ENCODE results near the gene XXYLT1. TPM values are rescaled to one million over a fixed set of nuclear protein-coding genes. Genes with fewer than 3 reads are reported as not detected.

XXYLT1 gene
- total and polyA plus RNA-seq, 2 of the 8 experiments (the other 6 are each of a cell fraction or from before 2014, with no cell fraction given): 18.9 to 23.8 TPM

DNA sequence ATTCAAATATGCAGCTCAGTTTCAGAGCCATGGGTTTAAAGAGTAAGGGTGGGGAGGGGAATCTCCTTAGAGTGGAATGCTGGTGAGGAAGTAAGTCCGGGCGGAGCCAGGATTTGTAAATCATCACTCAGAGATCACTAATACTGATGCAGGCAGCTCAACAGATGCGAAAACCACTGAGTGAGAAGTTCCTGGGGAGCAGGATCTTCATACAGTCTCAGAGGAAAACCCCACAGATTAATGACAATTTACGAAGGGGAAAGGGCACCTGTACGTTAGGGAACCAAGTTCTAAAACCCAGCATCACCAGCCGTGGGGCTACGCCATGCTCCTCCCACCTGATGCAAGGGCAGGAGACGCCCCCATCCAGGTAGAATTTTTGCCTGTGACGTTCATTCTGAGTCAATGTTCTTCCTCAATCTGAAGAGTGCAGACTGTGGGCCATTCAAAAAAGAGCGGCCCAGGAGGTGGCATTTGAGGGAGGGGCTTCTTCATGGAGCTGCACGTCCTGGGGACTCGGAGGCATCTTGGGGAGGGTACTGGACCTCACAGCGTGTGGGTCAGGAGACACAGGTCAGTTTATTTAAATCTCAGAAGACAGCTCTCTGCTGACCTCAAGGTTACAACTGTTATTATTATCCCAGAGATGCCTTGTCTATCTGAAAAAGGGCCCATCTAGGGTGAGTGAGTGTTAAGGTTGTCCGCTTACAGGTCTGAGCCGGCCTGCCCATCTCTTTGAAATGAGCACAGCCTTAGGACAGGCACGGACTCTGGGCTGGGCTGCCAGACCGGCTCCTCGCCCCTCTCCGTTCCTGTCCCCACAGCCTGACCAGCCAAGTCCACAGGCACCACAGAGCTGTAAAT is 228.0 kb downstream of the XXYLT1 start:
- DNase-seq (ENCODE audit: low read depth in 1 of 2, low spot score in 2 of 2) (peak in 1 of 2 experiments; percentile 48), FAIRE-seq (no peak)
- ChIA-PET CTCF (ENCODE audit: partially characterized antibody) (interaction anchor here (0.8 to 2.5 kb wide), 14 partner anchors 13 to 360 kb away, joined by 3 to 10 read pairs (median 4); no protein-coding TSS in a partner anchor), POLR2A (ENCODE audit: partially characterized antibody) (interaction anchor here (0.8 kb wide), 1 partner anchor 19 kb away, joined by 3 read pairs; no protein-coding TSS in a partner anchor)
- Histone ChIP-seq H3K79me1 (ENCODE audit: low read depth, low read length) (no peaks in the 10 kb centered on the region), H3K56ac (replicated peaks; ENCODE audit: insufficient read length, low read depth, low read length) (no peak overlapping the region), H3K14ac (ENCODE audit: insufficient read length) (no peak overlapping the region), H2BK120ac (replicated peaks; ENCODE audit: low read depth, low read length) (no peak overlapping the region), H3K23ac (ENCODE audit: insufficient read length) (no peak overlapping the region), H2BK15ac (ENCODE audit: low read length) (peak overlapping the region; percentile 81; the same call in 1 of the 2 replicates), H3K27ac (ENCODE audit: low read depth, low read length) (no peak overlapping the region), H3K9me3 (ENCODE audit: insufficient read depth in 2 of 2, low read depth in 1 of 2, low read length in 1 of 2) (no peaks in the 10 kb centered on the region), H3K27me3 (replicated peaks in 1 of 4; ENCODE audit: control insufficient read depth in 3 of 4, extremely low read depth in 1 of 4, insufficient read depth in 3 of 4, low read length in 3 of 4) (no peaks in the 10 kb centered on the region), H4K5ac (ENCODE audit: insufficient read length, low read depth, low read length) (no peak overlapping the region), H2BK5ac (ENCODE audit: low read depth, low read length) (no peak overlapping the region), H3K79me2 (ENCODE audit: control insufficient read depth in 1 of 2, insufficient read depth in 2 of 2, low read length in 2 of 2) (no peaks in the 10 kb centered on the region), H2BK12ac (ENCODE audit: low read depth, low read length) (0 out of 2 replicates have a peak overlapping the region, but pooled peaks have one; percentile 71), H3K4me2 (ENCODE audit: insufficient read depth in 1 of 2, low read depth in 2 of 2, low read length in 2 of 2) (peak overlapping the region in 1 of 2 experiments; percentile 8; a peak in 2 of 4 replicates), H3K36me3 (ENCODE audit: control insufficient read depth in 2 of 4, insufficient read depth in 4 of 4, low read length in 3 of 4) (no peaks in the 10 kb centered on the region), H3K4me1 (replicated peaks in 1 of 4; ENCODE audit: control insufficient read depth in 3 of 4, insufficient read depth in 4 of 4, low read length in 3 of 4) (peaks cover 4 to 21% (median 12%) of the 10 kb centered on the region in 4 experiments), H2AFZ (ENCODE audit: low read length) (peak overlapping the region; percentile 28; the same call in 1 of the 2 replicates), H4K8ac (ENCODE audit: extremely low read depth, insufficient read depth, low read length) (no peak overlapping the region), H3K23me2 (ENCODE audit: low read depth, low read length) (no peaks in the 10 kb centered on the region), H2BK20ac (ENCODE audit: low read length) (0 out of 2 replicates have a peak overlapping the region, but pooled peaks have one; percentile 72), H4K91ac (replicated peaks; ENCODE audit: insufficient read length, low read length) (no peak overlapping the region), H3K18ac (ENCODE audit: extremely low read depth, low read length) (no peak overlapping the region), H4K20me1 (replicated peaks in 1 of 2; ENCODE audit: control insufficient read depth in 1 of 2, insufficient read depth in 2 of 2, low read length in 2 of 2) (no peaks in the 10 kb centered on the region), H3K4ac (replicated peaks; ENCODE audit: insufficient read length, low read depth, low read length) (no peak overlapping the region), H3K4me3 (ENCODE audit: extremely low read depth in 1 of 4, insufficient read depth in 2 of 4, low read depth in 3 of 4, low read length in 4 of 4) (no peak overlapping the region), H2AK5ac (ENCODE audit: low read depth, low read length) (no peak overlapping the region), H3K9ac (replicated peaks in 1 of 4; ENCODE audit: extremely low read depth in 1 of 4, low read depth in 3 of 4, low read length in 3 of 4) (no peak overlapping the region)
- 71% methylated on average over 19 of the region's 19 CpGs; no CpG with 5 or more reads in 1 of the 2 experiments for WGBS, 2 experiments (ENCODE audit: extremely low coverage in 1 of 2, insufficient coverage in 1 of 2, insufficient read length in 1 of 2, insufficient replicate concordance in 2 of 2, low coverage in 1 of 2, low lambda C conversion rate in 2 of 2, missing lambda C conversion rate in 1 of 2)
- TF ChIP-seq NANOG (IDR thresholded peaks at IDR 0.05; ENCODE audit: insufficient read depth, low read depth, low read length, poor library complexity, severe bottlenecking): no peak
- no peak for TF ChIP-seq TEAD4 (IDR thresholded peaks at IDR 0.05; ENCODE audit: low read depth, low read length)
- no peak for TF ChIP-seq RFX5 (IDR thresholded peaks at IDR 0.05; ENCODE audit: borderline replicate concordance, low read depth, low read length)
- no peak for TF ChIP-seq TBP (IDR thresholded peaks at IDR 0.05; ENCODE audit: low read depth, low read length)
- TF ChIP-seq, protein P1, sequence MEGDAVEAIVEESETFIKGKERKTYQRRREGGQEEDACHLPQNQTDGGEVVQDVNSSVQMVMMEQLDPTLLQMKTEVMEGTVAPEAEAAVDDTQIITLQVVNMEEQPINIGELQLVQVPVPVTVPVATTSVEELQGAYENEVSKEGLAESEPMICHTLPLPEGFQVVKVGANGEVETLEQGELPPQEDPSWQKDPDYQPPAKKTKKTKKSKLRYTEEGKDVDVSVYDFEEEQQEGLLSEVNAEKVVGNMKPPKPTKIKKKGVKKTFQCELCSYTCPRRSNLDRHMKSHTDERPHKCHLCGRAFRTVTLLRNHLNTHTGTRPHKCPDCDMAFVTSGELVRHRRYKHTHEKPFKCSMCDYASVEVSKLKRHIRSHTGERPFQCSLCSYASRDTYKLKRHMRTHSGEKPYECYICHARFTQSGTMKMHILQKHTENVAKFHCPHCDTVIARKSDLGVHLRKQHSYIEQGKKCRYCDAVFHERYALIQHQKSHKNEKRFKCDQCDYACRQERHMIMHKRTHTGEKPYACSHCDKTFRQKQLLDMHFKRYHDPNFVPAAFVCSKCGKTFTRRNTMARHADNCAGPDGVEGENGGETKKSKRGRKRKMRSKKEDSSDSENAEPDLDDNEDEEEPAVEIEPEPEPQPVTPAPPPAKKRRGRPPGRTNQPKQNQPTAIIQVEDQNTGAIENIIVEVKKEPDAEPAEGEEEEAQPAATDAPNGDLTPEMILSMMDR (IDR thresholded peaks at IDR 0.05; ENCODE audit: control extremely low read depth in 1 of 3, insufficient read depth in 1 of 3, low read depth in 1 of 3, low read length in 3 of 3): no peak
- no peak for TF ChIP-seq GTF2F1 (IDR thresholded peaks at IDR 0.05; ENCODE audit: borderline replicate concordance, low read depth, low read length)
- no peak for TF ChIP-seq KDM4A (IDR thresholded peaks at IDR 0.05; ENCODE audit: low read depth, low read length, severe bottlenecking)
